GM19239 (cell line): ENCODE measurements around the gene SH3BP5.

Source experiments
- DNase-seq: peaks from one replicate; pipeline ENCODE4 v3.0.0; 2011; ENCODE audit warnings: low spot score; ENCODE audit not compliant: insufficient read length
- FAIRE-seq: peaks from 2 replicates; lab custom pipeline; 2011; peaks lifted over from hg19 to GRCh38; lab: Jason Lieb, UNC

SH3BP5 gene

GRCh38 chr3:15220056-15220455 lies 112.3 kb downstream of the SH3BP5 start:
- FAIRE-seq (no peak), DNase-seq (no peak)

DNA sequence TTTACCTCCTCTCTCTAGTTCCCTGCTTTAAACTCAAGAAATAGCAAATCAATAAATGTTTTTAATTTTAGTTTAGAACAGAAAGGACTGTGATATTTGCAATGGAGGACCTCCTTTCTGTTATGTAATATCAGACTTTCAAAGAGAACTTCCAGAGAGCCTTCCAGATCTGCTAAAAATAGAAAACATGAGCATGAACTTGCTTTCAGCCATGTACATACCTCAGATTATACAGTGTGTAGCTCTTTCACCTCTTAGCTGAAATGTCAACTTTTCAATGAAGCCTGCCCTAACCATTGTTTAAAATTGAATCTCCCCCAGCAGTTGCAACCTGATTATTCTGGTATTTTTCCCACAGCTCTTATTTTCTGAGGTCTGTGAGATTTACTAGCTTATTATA lies 113.7 kb downstream of the SH3BP5 start:
- DNase-seq = no peak
- no peak for FAIRE-seq

GRCh38 chr3:15217841-15218267 lies 114.5 kb downstream of the SH3BP5 start:
- FAIRE-seq (peak; percentile 51), DNase-seq (no peak)

DNA sequence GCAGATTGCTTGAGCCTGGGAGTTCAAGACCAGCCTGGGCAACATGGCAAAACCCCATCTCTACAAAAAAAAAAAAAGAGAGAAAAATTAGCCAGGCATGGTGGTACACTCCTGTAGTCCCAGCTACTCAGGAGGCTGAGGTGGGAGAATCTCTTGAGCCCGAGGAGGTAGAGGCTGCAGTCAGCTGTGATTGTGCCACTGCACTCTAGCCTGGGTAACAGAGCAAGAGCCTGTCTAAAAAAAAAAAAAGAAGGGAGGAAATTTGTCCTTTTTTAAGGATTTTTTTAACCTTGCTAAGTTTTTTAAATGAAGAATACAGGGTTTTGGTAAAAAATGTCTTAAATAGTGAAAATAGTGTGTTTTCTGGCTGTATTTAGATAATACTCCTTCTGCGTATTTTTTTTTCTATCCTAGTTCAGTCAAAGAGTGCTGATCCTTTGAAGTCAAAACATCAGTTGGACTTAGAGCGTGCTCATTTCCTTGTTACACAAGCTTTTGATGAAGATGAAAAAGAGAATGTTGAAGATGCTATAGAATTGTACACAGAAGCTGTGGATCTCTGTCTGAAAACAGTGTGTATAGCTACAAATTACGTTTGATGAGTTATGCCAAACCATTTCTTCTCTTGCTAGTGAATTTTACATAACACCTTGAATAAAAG lies 115.2 kb downstream of the SH3BP5 start:
- FAIRE-seq (no peak), DNase-seq (no peak)

GRCh38 chr3:15216501-15216900 lies 115.9 kb downstream of the SH3BP5 start:
- FAIRE-seq (no peak), DNase-seq (no peak)

DNA sequence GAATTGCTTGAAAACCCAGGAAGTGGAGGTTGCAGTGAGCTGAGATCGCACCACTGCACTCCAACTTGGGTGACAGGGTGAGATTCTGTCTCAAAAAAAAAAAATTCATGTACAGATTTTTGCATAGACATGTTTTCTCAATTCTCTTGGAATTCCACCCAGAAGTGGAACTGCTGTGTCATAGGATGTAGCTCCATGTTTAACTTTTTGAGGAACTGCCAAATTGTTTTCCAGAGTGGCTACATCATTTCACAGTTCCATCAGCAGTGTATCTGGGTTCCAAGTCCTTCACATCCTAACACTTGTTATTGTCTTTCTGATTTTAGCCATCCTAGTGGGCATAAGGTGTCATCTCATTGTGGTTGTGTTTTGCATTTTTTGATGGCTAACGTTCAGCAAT lies 116.4 kb downstream of the SH3BP5 start:
- DNase-seq = no peak
- FAIRE-seq = no peak

- FAIRE-seq = no peak
Measured at GRCh38 chr3:15214758-15215157, 117.6 kb downstream of the SH3BP5 start.

GRCh38 chr3:15211937-15212336 lies 120.4 kb downstream of the SH3BP5 start:
- FAIRE-seq = no peak
- no peak for DNase-seq

More at GRCh38 chr3:15214758-15215157, 117.6 kb downstream of the SH3BP5 start:
- no peak for DNase-seq

DNA sequence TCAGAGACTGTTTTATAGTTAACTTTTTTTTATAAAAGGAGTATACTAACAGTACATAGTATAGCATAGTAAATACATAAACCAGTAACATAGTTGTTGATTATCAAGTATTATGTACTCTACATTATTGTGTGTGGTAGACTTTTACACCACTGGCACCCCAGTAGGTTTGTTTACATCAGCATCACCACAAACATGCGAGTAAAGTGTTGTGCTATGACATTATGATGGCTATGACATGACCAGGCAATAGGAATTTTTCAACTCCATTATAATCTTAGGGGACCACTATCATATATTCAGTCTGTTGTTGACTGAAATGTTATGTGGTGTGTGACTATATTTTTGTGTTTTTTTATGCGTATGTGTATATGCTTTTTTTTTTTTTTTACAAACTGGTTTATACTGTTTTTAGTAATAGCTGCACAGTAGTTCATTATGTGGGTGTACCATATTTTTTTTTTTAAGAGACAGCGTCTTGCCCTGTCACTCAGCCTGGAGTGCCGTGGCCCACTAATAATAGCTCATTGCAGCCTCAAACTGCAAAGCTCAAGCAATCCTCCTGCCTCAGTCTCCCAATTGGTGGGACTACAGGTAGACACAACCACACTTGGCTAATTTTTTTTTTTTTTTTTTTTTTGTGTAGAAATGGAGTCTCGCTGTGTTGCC lies 124.4 kb downstream of the SH3BP5 start:
- no peak for DNase-seq
- no peak for FAIRE-seq

- DNase-seq (no peak), FAIRE-seq (peak; percentile 42)
Measured at GRCh38 chr3:15206662-15207576, 125.5 kb downstream of the SH3BP5 start.

DNA sequence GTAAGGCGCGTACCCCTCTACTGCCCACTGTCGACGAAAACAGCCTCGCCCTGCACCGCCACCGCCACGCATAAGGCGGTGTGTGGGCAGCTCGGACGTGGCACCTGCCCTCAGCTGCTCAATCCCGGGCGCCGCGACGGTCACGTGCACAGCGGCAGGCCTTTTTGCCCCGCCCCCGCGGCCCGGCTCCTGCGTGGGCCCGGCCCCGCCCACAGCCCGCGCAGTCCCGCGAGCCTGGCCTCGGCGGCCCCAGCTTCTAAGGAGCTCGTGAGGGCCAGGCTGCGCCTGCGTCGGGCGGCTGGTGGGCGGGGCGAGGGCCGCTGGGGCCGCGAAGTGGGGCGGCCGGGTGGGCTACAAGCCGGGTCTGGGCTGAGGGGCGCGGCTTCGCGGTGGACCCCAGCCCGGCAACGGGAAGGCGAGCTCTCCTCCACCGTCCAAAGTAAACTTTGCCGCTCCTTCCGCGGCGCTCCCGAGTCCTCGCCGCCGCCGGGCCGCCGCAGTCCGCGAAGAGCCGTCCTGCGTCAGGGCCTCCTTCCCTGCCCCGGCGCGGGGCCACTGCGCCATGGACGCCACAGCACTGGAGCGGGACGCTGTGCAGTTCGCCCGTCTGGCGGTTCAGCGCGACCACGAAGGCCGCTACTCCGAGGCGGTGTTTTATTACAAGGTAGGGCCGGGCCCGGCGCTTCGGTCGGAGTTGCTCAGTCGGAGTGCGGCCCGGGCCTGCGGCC lies 126.3 kb downstream of the SH3BP5 start, which contains the start of gene CAPN7:
TSS of gene CAPN7 (plus strand) at position 313 of the 728 bp plus-strand sequence. CDS start at position 563, 250 bp downstream.
- FAIRE-seq (peak; percentile 80), DNase-seq (peak; percentile 82)

DNA sequence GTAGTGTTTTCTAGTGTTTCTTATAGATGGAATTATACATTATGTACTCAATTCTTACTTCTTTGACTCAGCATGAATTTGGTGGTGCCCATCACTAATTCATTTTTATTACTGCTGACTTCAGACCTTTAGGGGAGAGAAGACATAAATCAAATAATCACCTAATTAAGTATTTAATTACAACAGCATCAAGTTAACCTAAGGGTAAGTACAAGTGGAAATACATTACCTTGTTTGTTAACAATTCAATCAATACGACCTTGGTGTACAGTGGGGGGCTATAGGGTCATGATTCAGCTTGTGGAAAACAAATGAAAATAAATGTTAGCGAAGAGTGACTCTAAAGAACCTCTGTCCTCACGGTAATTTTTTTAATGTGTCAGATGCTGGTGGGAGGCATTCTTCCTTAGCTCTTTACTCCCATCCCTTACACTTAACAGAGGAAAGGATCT lies 126.9 kb downstream of the SH3BP5 start:
- no peak for DNase-seq
- FAIRE-seq = no peak
